H1 (cell line): ENCODE data around the gene RAB30. TPM values are rescaled to one million over a fixed set of nuclear protein-coding genes. Genes with fewer than 3 reads are reported as not detected.
"Not testable (repeated sequence)": the region's sequence is repeated elsewhere in the genome, so short reads cannot be mapped to it uniquely, and the experiment has no call there.

Experiments
- CTCF ChIA-PET: fragments of 300-600 bp; sonication (Branson Sonifier 250); formaldehyde crosslinking; loops from one replicate; lab custom pipeline; 2021; ENCODE audit not compliant: partially characterized antibody; lab: Charles Lee
- POLR2A ChIA-PET: fragments of 300-600 bp; sonication (Branson Sonifier 250); formaldehyde crosslinking; loops from one replicate; lab custom pipeline; 2021; ENCODE audit warnings: inconsistent platforms; ENCODE audit not compliant: partially characterized antibody; lab: Charles Lee
- DNase-seq, 2 experiments: peaks; one replicate each; pipeline versions ENCODE4 v3.0.0 to v3.0.0-alpha.2; 2010 to 2022; ENCODE audit warnings: low spot score in 2 of 2, low read depth in 1 of 2, mixed read lengths in 1 of 2
- FAIRE-seq: peaks from 2 replicates; lab custom pipeline; 2011; peaks lifted over from hg19 to GRCh38; lab: Jason Lieb, UNC
- H2AFZ ChIP-seq: 2 replicates; pipeline ENCODE4 v1.8.1; 2012; ENCODE audit warnings: low read length, inconsistent platforms
- H2AK5ac ChIP-seq: 2 replicates; pipeline ENCODE4 v1.6.1; 2013; ENCODE audit warnings: low read depth, low read length
- H2BK120ac ChIP-seq: replicated peaks from 2 replicates; pipeline ENCODE3; 2013; ENCODE audit warnings: low read depth, low read length, inconsistent platforms
- H2BK12ac ChIP-seq: 2 replicates; pipeline ENCODE4 v1.6.1; 2013; ENCODE audit warnings: low read depth, low read length
- H2BK15ac ChIP-seq: 2 replicates; pipeline ENCODE4 v1.6.1; 2013; ENCODE audit warnings: low read length
- H2BK20ac ChIP-seq: 2 replicates; pipeline ENCODE4 v1.6.1; 2013; ENCODE audit warnings: low read length
- H2BK5ac ChIP-seq: 2 replicates; pipeline ENCODE4 v1.6.1; 2013; ENCODE audit warnings: low read depth, low read length
- H3K14ac ChIP-seq: 2 replicates; pipeline ENCODE4 v1.6.1; 2013; ENCODE audit warnings: inconsistent platforms; ENCODE audit not compliant: insufficient read length
- H3K18ac ChIP-seq: 2 replicates; pipeline ENCODE4 v1.6.1; 2013; ENCODE audit warnings: low read length; ENCODE audit errors: extremely low read depth
- H3K23ac ChIP-seq: 2 replicates; pipeline ENCODE4 v1.6.1; 2013; ENCODE audit warnings: inconsistent platforms; ENCODE audit not compliant: insufficient read length
- H3K23me2 ChIP-seq: 2 replicates; pipeline ENCODE4 v1.6.1; 2013; ENCODE audit warnings: low read depth, low read length
- H3K27ac ChIP-seq: 2 replicates; pipeline ENCODE4 v1.6.1; 2011; ENCODE audit warnings: low read depth, low read length, inconsistent platforms
- H3K27me3 ChIP-seq, 4 experiments: replicated peaks in 1 of 4; 1 replicate in 1 of 4; 2 replicates in 3 of 4; pipeline versions ENCODE4 v1.6.1 to v1.8.1; 2011 to 2013; ENCODE audit warnings: low read length in 3 of 4, mild to moderate bottlenecking in 3 of 4, inconsistent platforms in 2 of 4, mixed read lengths in 2 of 4, moderate library complexity in 1 of 4; ENCODE audit not compliant: control insufficient read depth in 3 of 4, insufficient read depth in 3 of 4; ENCODE audit errors: extremely low read depth in 1 of 4
- H3K36me3 ChIP-seq, 4 experiments: 2 replicates each; pipeline versions ENCODE4 v1.6.1 to v1.8.1; 2011 to 2013; ENCODE audit warnings: mild to moderate bottlenecking in 4 of 4, low read length in 3 of 4, moderate library complexity in 2 of 4, control low read depth in 1 of 4, inconsistent platforms in 1 of 4; ENCODE audit not compliant: insufficient read depth in 4 of 4, control insufficient read depth in 2 of 4
- H3K4ac ChIP-seq: replicated peaks from 2 replicates; pipeline ENCODE3; 2013; ENCODE audit warnings: low read length, low read depth, mixed read lengths, inconsistent platforms; ENCODE audit not compliant: insufficient read length
- H3K4me1 ChIP-seq, 4 experiments: replicated peaks in 1 of 4; 1 replicate in 1 of 4; 2 replicates in 3 of 4; pipeline versions ENCODE4 v1.6.1 to v1.8.1; 2011 to 2013; ENCODE audit warnings: low read length in 3 of 4, inconsistent platforms in 2 of 4, mixed read lengths in 1 of 4; ENCODE audit not compliant: insufficient read depth in 4 of 4, control insufficient read depth in 3 of 4
- H3K4me2 ChIP-seq, 2 experiments: 2 replicates each; pipeline versions ENCODE4 v1.6.1 to v1.8.1; 2011 to 2013; ENCODE audit warnings: low read depth in 2 of 2, low read length in 2 of 2, control low read depth in 1 of 2, inconsistent platforms in 1 of 2, mild to moderate bottlenecking in 1 of 2; ENCODE audit not compliant: insufficient read depth in 1 of 2
- H3K4me3 ChIP-seq, 4 experiments: fragments of 200-600, 300-600 bp in 1 of 4; sonication (generic), shearing (Covaris generic), sonication (Bioruptor Twin) in 1 of 4; 2 replicates each; pipeline versions ENCODE4 v1.5.1 to v1.8.1; 2011 to 2016; ENCODE audit warnings: low read length in 4 of 4, low read depth in 3 of 4, control low read depth in 2 of 4, inconsistent platforms in 2 of 4, mild to moderate bottlenecking in 2 of 4, mixed read lengths in 1 of 4, moderate library complexity in 1 of 4; ENCODE audit not compliant: insufficient read depth in 2 of 4; ENCODE audit errors: extremely low read depth in 1 of 4
- H3K56ac ChIP-seq: replicated peaks from 2 replicates; pipeline ENCODE3; 2013; ENCODE audit warnings: low read depth, mild to moderate bottlenecking, mixed read lengths, low read length, inconsistent platforms; ENCODE audit not compliant: insufficient read length
- H3K79me1 ChIP-seq: 2 replicates; pipeline ENCODE4 v1.6.1; 2013; ENCODE audit warnings: low read depth, low read length, control low read depth
- H3K79me2 ChIP-seq, 2 experiments: 2 replicates each; pipeline versions ENCODE4 v1.6.1 to v1.8.1; 2012 to 2013; ENCODE audit warnings: low read length in 2 of 2, mild to moderate bottlenecking in 2 of 2, inconsistent platforms in 1 of 2; ENCODE audit not compliant: insufficient read depth in 2 of 2, control insufficient read depth in 1 of 2
- H3K9ac ChIP-seq, 4 experiments: replicated peaks in 1 of 4; 1 replicate in 1 of 4; 2 replicates in 3 of 4; pipeline versions ENCODE4 v1.6.1 to v1.8.1; 2011 to 2013; ENCODE audit warnings: low read depth in 3 of 4, low read length in 3 of 4, control low read depth in 2 of 4, mild to moderate bottlenecking in 2 of 4, moderate library complexity in 2 of 4, inconsistent platforms in 1 of 4; ENCODE audit errors: extremely low read depth in 1 of 4
- H3K9me3 ChIP-seq, 2 experiments: 2 replicates each; pipeline versions ENCODE4 v1.6.1 to v1.8.1; 2012 to 2013; ENCODE audit warnings: mild to moderate bottlenecking in 2 of 2, moderate library complexity in 2 of 2, control low read depth in 1 of 2, inconsistent platforms in 1 of 2, low read depth in 1 of 2, low read length in 1 of 2, mixed read lengths in 1 of 2; ENCODE audit not compliant: insufficient read depth in 2 of 2
- H4K20me1 ChIP-seq, 2 experiments: replicated peaks in 1 of 2; 2 replicates each; pipeline versions ENCODE3 to v1.8.1; 2011 to 2013; ENCODE audit warnings: inconsistent platforms in 2 of 2, low read length in 2 of 2, mild to moderate bottlenecking in 1 of 2; ENCODE audit not compliant: insufficient read depth in 2 of 2, control insufficient read depth in 1 of 2
- H4K5ac ChIP-seq: 2 replicates; pipeline ENCODE4 v1.6.1; 2013; ENCODE audit warnings: low read length, low read depth, mixed read lengths, inconsistent platforms; ENCODE audit not compliant: insufficient read length
- H4K8ac ChIP-seq: 2 replicates; pipeline ENCODE4 v1.8.0; 2013; ENCODE audit warnings: mild to moderate bottlenecking, moderate library complexity, low read length, inconsistent platforms; ENCODE audit not compliant: insufficient read depth; ENCODE audit errors: extremely low read depth
- H4K91ac ChIP-seq: replicated peaks from 2 replicates; pipeline ENCODE3; 2013; ENCODE audit warnings: low read length, mixed read lengths, inconsistent platforms; ENCODE audit not compliant: insufficient read length
- WGBS, 2 experiments: shearing (Covaris generic) in 1 of 2; methylation state at CpG; one replicate each; pipeline versions ENCODE4 v1.1.6 to v1.1.7; 2013 to 2015; ENCODE audit warnings: low lambda C conversion rate in 2 of 2, mixed read lengths in 2 of 2, inconsistent platforms in 1 of 2, low coverage in 1 of 2, missing lambda C conversion rate in 1 of 2; ENCODE audit not compliant: insufficient replicate concordance in 2 of 2, insufficient coverage in 1 of 2, insufficient read length in 1 of 2; ENCODE audit errors: extremely low coverage in 1 of 2, missing lambda C conversion rate in 1 of 2; 5-methylcytosine and 5-hydroxymethylcytosine counted together
- polyA plus RNA-seq, 7 experiments: library from polyadenylated mRNA; depleted of rRNA in 3 of 7; stranded (reverse) in 5 of 7; unstranded in 2 of 7; fragments of >200 nt in 5 of 7; fragments of 200-250 nt in 2 of 7; gene quantifications; 1 replicate in 5 of 7; 2 replicates in 1 of 7; 4 replicates in 1 of 7; pipeline versions ENCODE4 v1.2.1 to v1.2.3, GENCODE V29; 2011 to 2013; ENCODE audit warnings: missing spikeins in 2 of 7, mixed read lengths in 2 of 7
- total RNA-seq: library from RNA; stranded (reverse); fragmentation: NEBNext Ultra II Directional; extraction: Animal tissue kit (Norgen Biotek cat#: 25700); gene quantifications from 2 replicates; pipeline ENCODE4 v1.2.1, GENCODE V29; 2021

Gene RAB30
- total and polyA plus RNA-seq, 2 of the 8 experiments (the other 6 are each of a cell fraction or from before 2014, with no cell fraction given), result 1.6 to 11.7 TPM

DNA sequence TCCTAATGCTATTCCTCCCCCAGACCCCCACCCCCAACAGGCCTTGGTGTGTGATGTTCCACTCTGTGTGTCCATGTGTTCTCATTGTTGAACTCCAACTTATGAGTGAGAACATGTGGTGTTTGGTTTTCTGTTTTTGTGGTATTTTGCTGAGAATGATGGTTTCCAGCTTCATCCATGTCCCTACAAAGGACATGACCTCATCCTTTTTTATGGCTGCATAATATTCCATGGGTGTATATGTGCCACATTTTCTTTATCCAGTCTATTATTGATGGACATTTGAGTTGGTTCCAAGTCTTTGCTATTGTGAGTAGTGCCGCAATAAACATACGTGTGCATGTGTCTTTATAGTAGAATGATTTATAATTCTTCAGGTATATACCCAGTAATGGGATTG lies 121.2 kb downstream of the RAB30 start:
- H4K91ac ChIP-seq, FAIRE-seq, H2BK20ac ChIP-seq, H3K79me1 ChIP-seq, H2AFZ ChIP-seq, H3K9ac ChIP-seq, H3K27me3 ChIP-seq, H3K18ac ChIP-seq, H4K5ac ChIP-seq, H2BK15ac ChIP-seq, DNase-seq, H2BK5ac ChIP-seq, H3K4me2 ChIP-seq, H3K79me2 ChIP-seq, H3K27ac ChIP-seq, H4K8ac ChIP-seq, H3K23ac ChIP-seq, H3K4ac ChIP-seq, POLR2A ChIA-PET, H3K23me2 ChIP-seq, H3K36me3 ChIP-seq, H4K20me1 ChIP-seq, H3K4me1 ChIP-seq, H2BK120ac ChIP-seq, H3K56ac ChIP-seq, H3K14ac ChIP-seq, H3K9me3 ChIP-seq, H2AK5ac ChIP-seq, H3K4me3 ChIP-seq, H2BK12ac ChIP-seq: not testable (repeated sequence)
- 97% methylated on average over 2 of the region's 2 CpGs; no CpG with 5 or more reads in 1 of the 2 experiments for WGBS, 2 experiments
- CTCF ChIA-PET, result interaction anchor here (0.6 kb wide), 1 partner anchor 24 kb away, joined by 3 read pairs; no protein-coding TSS in a partner anchor
